K562 (cell line): Measurements from ENCODE around the gene PRKG1. TPM values are rescaled to one million over a fixed set of nuclear protein-coding genes. Genes with fewer than 3 reads are reported as not detected.

Experiments used
- ATAC-seq: fragments of 200-7000 bp; cut with Tn5 transposase; 3 replicates; pipeline ENCODE4 v1.9.1; 2020; ENCODE audit warnings: moderate library complexity
- BruUV-seq: library from RNA; stranded (reverse); fragments of 400-500 nt; replicated peaks from 2 replicates; lab custom pipeline; 2021; lab: Mats Ljungman, UMichigan
- CTCF ChIA-PET: fragments of 300-600 bp; formaldehyde crosslinking; extraction: SDS; loops from one replicate; lab custom pipeline; 2021; ENCODE audit warnings: low intra/inter-chr PET ratio; lab: Yijun Ruan, JAX
- POLR2A ChIA-PET: fragments of 300-600, 350-650 bp; sonication (Branson Sonifier 250); formaldehyde crosslinking; extraction: SDS; loops from one replicate; lab custom pipeline; 2021; ENCODE audit warnings: antibody characterized with exemption, inconsistent platforms; lab: Yijun Ruan, JAX
- DNase-seq, 4 experiments: peaks; one replicate each; pipeline versions ENCODE4 v3.0.0 to v3.0.0-alpha.2; 2011 to 2018; ENCODE audit warnings: low spot score in 3 of 4, mixed read lengths in 3 of 4; ENCODE audit errors: extremely low read depth in 1 of 4
- FAIRE-seq: peaks from 2 replicates; lab custom pipeline; 2011; peaks lifted over from hg19 to GRCh38; lab: Jason Lieb, UNC
- H2AFZ ChIP-seq: 2 replicates; pipeline ENCODE4 v1.6.0; 2011; ENCODE audit warnings: low read depth, low read length, control low read depth, inconsistent platforms
- H3K27ac ChIP-seq: fragments of 200-600 bp; 3 replicates; pipeline ENCODE4 v1.8.0; 2011; ENCODE audit warnings: low read depth, mild to moderate bottlenecking, control low read depth, inconsistent platforms, low read length, moderate library complexity, mixed read lengths; ENCODE audit errors: extremely low read depth
- H3K27me3 ChIP-seq, 2 experiments: fragments of 300-600 bp in 1 of 2; 2 replicates in 1 of 2; 3 replicates in 1 of 2; pipeline versions ENCODE4 v1.6.0 to v1.8.0; 2011; ENCODE audit warnings: inconsistent platforms in 2 of 2, low read length in 2 of 2, mild to moderate bottlenecking in 1 of 2, mixed read lengths in 1 of 2, moderate library complexity in 1 of 2; ENCODE audit not compliant: control insufficient read depth in 2 of 2, insufficient read depth in 2 of 2
- H3K36me3 ChIP-seq: fragments of 300-600 bp; 3 replicates; pipeline ENCODE4 v1.8.0; 2011; ENCODE audit warnings: mild to moderate bottlenecking, low read length, inconsistent platforms; ENCODE audit not compliant: control insufficient read depth, insufficient read depth
- H3K4me1 ChIP-seq, 2 experiments: fragments of 200-600 bp in 1 of 2; replicated peaks in 1 of 2; 2 replicates in 1 of 2; 3 replicates in 1 of 2; pipeline versions ENCODE4 v1.5.1 to v1.8.0; 2011; ENCODE audit warnings: inconsistent platforms in 2 of 2, low read length in 2 of 2, mild to moderate bottlenecking in 1 of 2, mixed read lengths in 1 of 2, moderate library complexity in 1 of 2; ENCODE audit not compliant: control insufficient read depth in 2 of 2, insufficient read depth in 2 of 2
- H3K4me2 ChIP-seq: 2 replicates; pipeline ENCODE4 v1.6.1; 2011; ENCODE audit warnings: low read length, control low read depth, inconsistent platforms, mixed read lengths; ENCODE audit not compliant: insufficient read depth
- H3K4me3 ChIP-seq: fragments of 200-600 bp; sonication (generic), shearing (Covaris generic); 2 replicates; pipeline ENCODE4 v1.5.1; 2016; ENCODE audit warnings: control low read depth, inconsistent platforms
- H3K79me2 ChIP-seq: fragments of 200-600 bp; 3 replicates; pipeline ENCODE4 v1.8.0; 2011; ENCODE audit warnings: low read length, inconsistent platforms; ENCODE audit not compliant: control insufficient read depth, insufficient read depth
- H3K9ac ChIP-seq, 2 experiments: 2 replicates each; pipeline versions ENCODE4 v1.6.0 to v1.6.1; 2011; ENCODE audit warnings: low read depth in 2 of 2, low read length in 2 of 2, control low read depth in 1 of 2, inconsistent platforms in 1 of 2, mild to moderate bottlenecking in 1 of 2, mixed read lengths in 1 of 2; ENCODE audit not compliant: insufficient read depth in 1 of 2
- H3K9me1 ChIP-seq: one replicate; pipeline ENCODE4 v1.6.0; 2011; ENCODE audit warnings: inconsistent platforms, mild to moderate bottlenecking, low read length, moderate library complexity; ENCODE audit not compliant: control insufficient read depth, insufficient read depth
- H3K9me3 ChIP-seq: replicated peaks from 2 replicates; pipeline ENCODE4 v1.5.1; 2011; ENCODE audit warnings: low read depth, low read length, inconsistent platforms; ENCODE audit not compliant: control insufficient read depth, insufficient read depth
- H4K20me1 ChIP-seq: replicated peaks from 2 replicates; pipeline ENCODE4 v1.6.1; 2011; ENCODE audit warnings: low read length, inconsistent platforms, mixed read lengths; ENCODE audit not compliant: control insufficient read depth, insufficient read depth
- CBX8 ChIP-seq: fragments of 200-600 bp; sonication (generic); IDR thresholded peaks from 2 replicates; pipeline ENCODE4 v1.6.1; 2012; ENCODE audit warnings: borderline replicate concordance, mixed run types, low read depth, mild to moderate bottlenecking, moderate library complexity, mixed read lengths, low read length, control low read depth, inconsistent platforms; ENCODE audit not compliant: poor library complexity, severe bottlenecking; ENCODE audit errors: extremely low read depth
- DNMT1 ChIP-seq: fragments of 450-650 bp; IDR thresholded peaks from 2 replicates; pipeline ENCODE4 v1.6.1; 2016; ENCODE audit warnings: antibody characterized with exemption, mild to moderate bottlenecking
- ID3 ChIP-seq, 2 experiments: fragments of 250-450 bp in 1 of 2; fragments of 450-650 bp in 1 of 2; sonication (Bioruptor Pico) in 1 of 2; IDR thresholded peaks; 2 replicates each; pipeline versions ENCODE4 v1.6.1 to v1.8.0; 2016 to 2021; ENCODE audit warnings: mild to moderate bottlenecking in 2 of 2, moderate library complexity in 2 of 2, missing compliant biosample characterization in 1 of 2, missing genetic modification characterization in 1 of 2
- KDM4B ChIP-seq, 2 experiments: fragments of 450-650 bp in 1 of 2; sonication (generic) in 1 of 2; IDR thresholded peaks; 2 replicates each; pipeline ENCODE4 v1.6.1; 2016 to 2017; ENCODE audit warnings: borderline replicate concordance in 2 of 2, antibody characterized with exemption in 1 of 2, low read depth in 1 of 2, mild to moderate bottlenecking in 1 of 2
- NR0B1 ChIP-seq: fragments of 450-650 bp; IDR thresholded peaks from one replicate; pipeline ENCODE4 v1.6.1; 2018; ENCODE audit warnings: mild to moderate bottlenecking, moderate library complexity; ENCODE audit not compliant: partially characterized antibody
- USF1 ChIP-seq: sonication (generic); formaldehyde crosslinking; IDR thresholded peaks from 2 replicates; pipeline ENCODE4 v1.9.0; 2022; ENCODE audit warnings: mild to moderate bottlenecking, missing genetic modification reagents
- WGBS: fragments of 100-300 bp; shearing (Covaris generic); methylation state at CpG from one replicate; pipeline ENCODE4 v1.1.6; 2016; ENCODE audit warnings: low coverage, mixed read lengths; ENCODE audit not compliant: insufficient coverage; ENCODE audit errors: missing lambda C conversion rate; 5-methylcytosine and 5-hydroxymethylcytosine counted together
- in situ Hi-C: fragments of 300-500 bp; cut with MboI; formaldehyde crosslinking; loops from 4 replicates; pipeline ENCODE4 v1.15.0; 2018; ENCODE audit warnings: inconsistent platforms, mixed read lengths
- intact Hi-C: fragments of 100-400 bp; cut with micrococcal nuclease; formaldehyde crosslinking; loops from 2 replicates; pipeline ENCODE4 v1.14.2; 2022
- polyA plus RNA-seq, 8 experiments: library from polyadenylated mRNA; depleted of rRNA in 4 of 8; stranded (reverse) in 5 of 8; unstranded in 3 of 8; fragments of >200 nt; fragmentation: Nextera tagmentation in 2 of 8; fragmentation: Illumina TruSeq in 1 of 8; extraction: Ambion mirVana in 2 of 8; extraction: Trizol in 1 of 8; gene quantifications; 2 replicates each; pipeline versions ENCODE4 v1.2.1 to v1.2.3, GENCODE V29; 2011 to 2014; ENCODE audit warnings: inconsistent platforms in 1 of 8, missing spikeins in 1 of 8
- total RNA-seq, 7 experiments: library from RNA; depleted of rRNA in 6 of 7; stranded (reverse); fragments of >200 nt in 6 of 7; fragmentation: Illumina TruSeq in 2 of 7; extraction: Trizol in 2 of 7; gene quantifications; 2 replicates each; pipeline versions ENCODE4 v1.2.1 to v1.2.3, GENCODE V29; 2011 to 2021; ENCODE audit warnings: low replicate concordance in 1 of 7

The PRKG1 gene
- total and polyA plus RNA-seq, 9 of the 15 experiments (the other 6 are each of a cell fraction or from before 2014, with no cell fraction given), result 0.22 TPM; not detected in 8

DNA sequence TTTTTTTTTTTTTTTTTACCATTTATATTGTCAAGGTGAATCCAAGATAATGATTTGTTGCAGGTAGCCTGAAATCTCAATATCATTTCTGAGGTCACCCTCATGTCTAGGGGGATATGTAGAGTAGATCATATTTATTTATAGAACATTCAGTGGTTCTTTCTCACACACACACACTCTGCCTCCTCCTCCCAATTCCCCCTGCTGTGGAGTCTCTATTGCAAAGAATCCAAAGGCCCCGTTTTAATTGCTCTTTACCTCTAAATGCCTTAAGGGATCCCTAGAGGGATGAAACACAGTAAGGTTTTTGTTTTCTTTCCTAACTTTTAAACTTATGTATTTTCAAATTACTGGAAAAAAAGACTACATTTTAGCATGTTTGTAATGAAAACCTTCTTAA lies 170.0 kb downstream of the PRKG1 start:
- no peak for DNase-seq
- H3K9me1 ChIP-seq, result no peaks in the 10 kb centered on the region
- no peak for TF ChIP-seq KDM4B (IDR thresholded peaks at IDR 0.05; ENCODE audit: borderline replicate concordance in 2 of 2, low read depth in 1 of 2)
- H3K27ac ChIP-seq, result no peak overlapping the region
- no peak overlapping the region for H3K4me3 ChIP-seq
- H3K4me2 ChIP-seq, result no peak overlapping the region
- FAIRE-seq, result no peak
- WGBS, result 0% methylated on average over 1 of the region's 1 CpG
- H2AFZ ChIP-seq, result no peak overlapping the region
- H3K9ac ChIP-seq, result no peak overlapping the region
- H3K79me2 ChIP-seq, result no peaks in the 10 kb centered on the region
- no peaks in the 10 kb centered on the region for H3K4me1 ChIP-seq
- intact Hi-C loops, result no loop called here
- in situ Hi-C loops, result no loop called here
- ChIA-PET CTCF (no interaction called here), POLR2A (no interaction called here)
- H3K36me3 ChIP-seq, result no peaks in the 10 kb centered on the region
- ATAC-seq, result no peak
- no peaks in the 10 kb centered on the region for H4K20me1 ChIP-seq
- no peaks in the 10 kb centered on the region for H3K9me3 ChIP-seq
- no peaks in the 10 kb centered on the region for H3K27me3 ChIP-seq
- no TSS peak for BruUV-seq

DNA sequence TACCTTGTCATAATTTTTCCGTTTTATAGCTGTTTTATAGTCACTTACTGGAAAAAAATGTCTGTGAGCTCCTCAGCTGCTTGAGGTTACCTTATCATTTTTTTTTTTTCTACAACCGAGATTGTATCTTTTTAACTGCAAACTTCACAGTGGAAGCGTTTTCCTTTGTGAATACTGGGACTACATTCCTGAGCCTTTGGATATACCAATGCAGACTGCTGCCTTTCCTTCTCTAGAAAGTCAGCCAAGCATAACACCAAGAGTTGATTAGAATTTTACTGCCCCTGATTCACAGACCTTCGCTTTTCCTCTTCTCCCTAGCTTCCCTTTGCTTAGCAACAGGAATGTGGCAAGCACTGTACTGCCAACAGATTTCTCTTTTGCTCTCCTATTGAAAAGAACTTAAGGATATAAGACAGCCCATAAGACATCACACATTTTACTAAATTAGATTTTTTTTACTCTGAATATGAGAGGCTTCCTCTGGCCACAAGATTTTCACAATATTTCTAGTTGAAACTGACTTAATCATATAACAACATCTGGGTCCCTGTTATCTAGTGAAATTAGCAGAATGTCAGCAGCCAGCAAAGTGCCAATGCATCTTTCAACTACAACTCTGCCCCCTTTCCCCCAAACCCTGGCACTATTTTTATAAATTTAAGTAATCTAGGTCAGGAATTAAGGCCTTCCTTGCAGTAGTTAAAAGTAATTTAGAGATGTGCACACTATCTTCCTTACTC lies 170.6 kb downstream of the PRKG1 start:
- CTCF ChIA-PET, result no interaction called here
- no peak overlapping the region for H3K4me3 ChIP-seq
- DNase-seq, result no peak
- H2AFZ ChIP-seq, result no peak overlapping the region
- no peaks in the 10 kb centered on the region for H3K9me1 ChIP-seq
- H3K79me2 ChIP-seq, result no peaks in the 10 kb centered on the region
- in situ Hi-C loops (no loop called here), intact Hi-C loops (no loop called here)
- 0% methylated on average over 4 of the region's 4 CpGs for WGBS
- no peak for ATAC-seq
- H3K9ac ChIP-seq, result no peak overlapping the region
- H3K27me3 ChIP-seq, result no peaks in the 10 kb centered on the region
- POLR2A ChIA-PET, result no interaction called here
- no peaks in the 10 kb centered on the region for H3K4me1 ChIP-seq
- FAIRE-seq, result no peak
- H3K36me3 ChIP-seq, result no peaks in the 10 kb centered on the region
- H3K27ac ChIP-seq, result no peak overlapping the region
- H3K9me3 ChIP-seq, result no peaks in the 10 kb centered on the region
- H4K20me1 ChIP-seq, result no peaks in the 10 kb centered on the region
- no TSS peak for BruUV-seq
- no peak overlapping the region for H3K4me2 ChIP-seq
- TF ChIP-seq DNMT1 (no peak), USF1 (CRISPR knock-in tag) (no peak), CBX8 (no peak), NR0B1 (no peak), ID3 (CRISPR knock-in tag; IDR thresholded peaks at IDR 0.05) (no peak), ID3 (tag; IDR thresholded peaks at IDR 0.05) (no peak)
